SJCRH30 (cell line): ENCODE measurements around the gene LIMS2. TPM values are rescaled to one million over a fixed set of nuclear protein-coding genes. Genes with fewer than 3 reads are reported as not detected.

Experiments used
- DNase-seq, 2 experiments: peaks; one replicate each; pipeline ENCODE4 v3.0.0-alpha.2; 2015 to 2020
- H3K27ac ChIP-seq: fragments of 250-450 bp; sonication (Bioruptor Pico); 2 replicates; pipeline ENCODE4 v1.5.1; 2020; ENCODE audit warnings: mild to moderate bottlenecking, moderate library complexity
- H3K27me3 ChIP-seq: fragments of 250-450 bp; sonication (Bioruptor Pico); 2 replicates; pipeline ENCODE4 v1.5.1; 2020; ENCODE audit warnings: mild to moderate bottlenecking, moderate library complexity
- H3K36me3 ChIP-seq: fragments of 250-450 bp; sonication (Bioruptor Pico); 2 replicates; pipeline ENCODE4 v1.5.1; 2020; ENCODE audit warnings: mild to moderate bottlenecking, moderate library complexity
- H3K4me1 ChIP-seq: fragments of 250-450 bp; sonication (Bioruptor Pico); 2 replicates; pipeline ENCODE4 v1.5.1; 2020; ENCODE audit warnings: mild to moderate bottlenecking, moderate library complexity
- H3K4me3 ChIP-seq: fragments of 250-450 bp; sonication (Bioruptor Pico); 2 replicates; pipeline ENCODE4 v1.5.1; 2020; ENCODE audit warnings: mild to moderate bottlenecking, moderate library complexity
- H3K9me3 ChIP-seq: fragments of 250-450 bp; sonication (Bioruptor Pico); replicated peaks from 2 replicates; pipeline ENCODE4 v1.5.1; 2020; ENCODE audit warnings: mild to moderate bottlenecking, moderate library complexity
- total RNA-seq: library from RNA; depleted of rRNA; stranded (reverse); fragments of >200 nt; shearing (Covaris generic); gene quantifications from 2 replicates; pipeline ENCODE4 v1.2.3, GENCODE V29; 2014

The LIMS2 gene
- total RNA-seq, 1 experiment from 2014 or later: 5.5 TPM

GRCh38 chr2:127651971-127652550 lies 23.3 kb downstream of the LIMS2 start:
- no peaks in the 10 kb centered on the region for H3K36me3 ChIP-seq
- peaks cover 13% of the 10 kb centered on the region for H3K4me1 ChIP-seq
- H3K27ac ChIP-seq: no peak overlapping the region
- DNase-seq: no peak
- H3K27me3 ChIP-seq: no peaks in the 10 kb centered on the region
- no peak overlapping the region for H3K4me3 ChIP-seq
- no peaks in the 10 kb centered on the region for H3K9me3 ChIP-seq

- H3K27ac ChIP-seq: no peak overlapping the region
- H3K9me3 ChIP-seq: no peaks in the 10 kb centered on the region
- H3K27me3 ChIP-seq: no peaks in the 10 kb centered on the region
- H3K4me1 ChIP-seq: peaks cover 13% of the 10 kb centered on the region
- no peak overlapping the region for H3K4me3 ChIP-seq
- H3K36me3 ChIP-seq: no peaks in the 10 kb centered on the region
- DNase-seq: no peak
Measured at GRCh38 chr2:127651381-127651809, 23.9 kb downstream of the LIMS2 start.

- Histone ChIP-seq H3K4me3 (no peak overlapping the region), H3K9me3 (no peaks in the 10 kb centered on the region), H3K36me3 (no peaks in the 10 kb centered on the region), H3K27me3 (no peaks in the 10 kb centered on the region), H3K4me1 (peaks cover 13% of the 10 kb centered on the region), H3K27ac (no peak overlapping the region)
- no peak for DNase-seq
Measured at GRCh38 chr2:127650785-127651380, 24.4 kb downstream of the LIMS2 start.

DNA sequence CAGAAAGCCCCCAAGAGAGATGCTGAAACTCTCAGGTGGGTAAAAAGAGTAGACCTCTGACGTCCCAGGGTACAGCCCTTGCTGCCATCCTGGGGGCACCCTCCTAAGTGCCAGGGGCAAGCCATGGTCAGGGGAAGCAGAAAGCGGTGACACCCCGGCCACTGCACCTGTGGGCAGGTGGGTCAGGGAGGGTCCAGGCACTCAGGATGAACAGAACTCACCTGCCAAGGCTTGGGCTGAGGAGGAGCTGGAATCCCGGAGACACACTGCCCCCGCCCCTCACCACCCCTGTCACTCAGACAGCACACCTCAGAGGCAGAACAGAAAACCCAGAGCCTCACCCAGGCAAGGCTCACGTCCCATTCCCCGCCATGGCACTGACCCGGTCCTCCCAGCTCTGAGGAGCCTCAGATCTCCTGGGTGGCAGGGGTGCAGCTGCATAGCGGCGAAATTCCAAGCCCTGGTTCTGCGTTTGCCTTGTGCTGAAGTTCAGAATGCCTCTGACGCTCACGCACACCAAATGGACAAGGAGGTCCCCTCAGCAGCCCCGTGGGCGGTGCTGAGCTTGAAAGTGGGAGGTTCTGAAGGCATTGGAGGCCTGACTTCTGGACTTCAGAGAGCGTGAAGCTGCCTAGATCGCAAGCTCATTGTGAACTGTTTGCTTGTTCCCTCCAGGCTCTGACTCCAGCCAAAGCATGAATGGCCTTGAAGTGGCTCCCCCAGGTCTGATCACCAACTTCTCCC lies 25.1 kb downstream of the LIMS2 start:
- Histone ChIP-seq H3K27me3 (no peaks in the 10 kb centered on the region), H3K4me3 (no peak overlapping the region), H3K36me3 (no peaks in the 10 kb centered on the region), H3K27ac (no peak overlapping the region), H3K4me1 (peaks cover 9% of the 10 kb centered on the region), H3K9me3 (no peaks in the 10 kb centered on the region)
- no peak for DNase-seq

- H3K36me3 ChIP-seq: no peaks in the 10 kb centered on the region
- H3K4me3 ChIP-seq: no peak overlapping the region
- H3K27me3 ChIP-seq: no peaks in the 10 kb centered on the region
- H3K27ac ChIP-seq: no peak overlapping the region
- H3K4me1 ChIP-seq: peaks cover 9% of the 10 kb centered on the region
- no peaks in the 10 kb centered on the region for H3K9me3 ChIP-seq
- peak; percentile 87 to 91 for DNase-seq
Measured at GRCh38 chr2:127649684-127650040, 25.7 kb downstream of the LIMS2 start.

DNA sequence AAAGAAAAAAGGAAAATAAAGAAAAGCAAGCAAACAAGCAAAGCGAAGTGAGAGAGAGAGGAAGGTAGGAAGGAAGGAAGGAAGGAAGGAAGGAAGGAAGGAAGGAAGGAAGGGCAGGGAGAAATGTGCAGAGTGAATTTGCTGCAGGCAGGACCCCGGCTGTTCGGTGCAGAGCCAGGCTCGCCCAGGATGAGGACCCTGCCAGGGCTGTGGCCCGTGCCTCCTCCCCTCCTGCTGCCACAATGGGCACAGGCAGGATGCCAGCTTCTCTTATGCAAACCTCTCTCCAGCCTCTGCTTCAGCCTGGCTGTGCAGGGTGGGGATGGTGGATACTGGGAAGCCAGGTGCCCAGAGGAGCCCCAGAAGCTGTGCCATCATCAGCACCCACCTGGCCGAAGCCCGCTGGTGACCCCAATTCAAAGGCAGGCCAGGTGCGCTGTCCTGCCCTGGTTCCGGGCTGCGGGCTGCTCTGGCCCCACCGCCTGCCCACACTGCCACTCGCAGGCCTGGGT lies 26.2 kb downstream of the LIMS2 start:
- Histone ChIP-seq H3K4me1 (peaks cover 9% of the 10 kb centered on the region), H3K27ac (no peak overlapping the region), H3K9me3 (no peaks in the 10 kb centered on the region), H3K27me3 (no peaks in the 10 kb centered on the region), H3K4me3 (no peak overlapping the region), H3K36me3 (no peaks in the 10 kb centered on the region)
- DNase-seq: no peak

- peaks cover 4% of the 10 kb centered on the region for H3K4me1 ChIP-seq
- DNase-seq: no peak
- no peaks in the 10 kb centered on the region for H3K27me3 ChIP-seq
- no peaks in the 10 kb centered on the region for H3K36me3 ChIP-seq
- no peak overlapping the region for H3K4me3 ChIP-seq
- H3K9me3 ChIP-seq: no peaks in the 10 kb centered on the region
- no peak overlapping the region for H3K27ac ChIP-seq
Measured at GRCh38 chr2:127648321-127648720, 27.0 kb downstream of the LIMS2 start.

DNA sequence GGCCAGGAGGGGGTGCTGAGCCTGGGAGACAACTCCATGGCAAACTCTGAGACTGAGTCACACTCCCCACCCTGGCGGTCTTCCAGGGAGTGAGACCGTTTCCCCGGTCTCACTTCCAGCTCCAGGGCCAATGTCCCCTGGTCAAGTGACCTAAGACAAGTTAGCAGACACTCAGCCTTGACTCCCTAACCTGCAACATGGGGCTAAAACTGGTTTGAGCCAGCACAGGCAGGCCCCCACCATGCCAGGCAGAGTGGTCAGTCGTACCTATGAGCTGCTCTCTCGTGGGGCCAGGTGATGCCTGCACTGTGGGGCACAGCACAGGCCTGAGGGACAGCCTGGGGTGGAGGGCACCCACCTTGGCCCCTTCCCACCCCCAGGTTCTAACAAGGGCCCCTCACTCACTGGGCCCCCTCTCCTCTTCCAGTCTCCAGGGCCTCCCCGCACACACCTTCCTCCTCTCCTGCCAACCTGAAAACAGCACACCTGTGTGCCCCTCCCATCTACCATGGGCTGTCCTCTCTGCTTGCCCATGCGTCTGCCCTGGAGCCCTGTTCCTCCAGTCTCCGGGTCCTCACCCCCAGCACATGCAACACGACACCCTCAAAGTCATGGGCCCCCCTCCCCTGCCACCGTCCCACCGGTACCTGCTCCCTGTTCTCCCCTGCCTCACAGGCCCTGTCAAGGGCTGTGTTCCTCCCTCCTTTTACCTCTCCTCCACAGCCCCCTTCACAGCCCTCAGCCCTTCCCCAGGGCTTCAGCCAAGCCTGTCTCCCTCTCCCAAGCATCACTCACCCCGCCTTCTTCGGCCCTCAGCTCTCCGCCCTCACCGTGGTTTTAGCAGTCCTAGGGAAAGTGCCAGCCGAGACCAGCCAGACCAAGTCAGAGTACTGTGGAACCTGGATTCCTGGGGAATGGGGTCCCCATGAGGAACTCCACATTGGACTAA lies 27.8 kb downstream of the LIMS2 start:
- Histone ChIP-seq H3K4me1 (no peaks in the 10 kb centered on the region), H3K36me3 (no peaks in the 10 kb centered on the region), H3K9me3 (no peaks in the 10 kb centered on the region), H3K4me3 (no peak overlapping the region), H3K27ac (no peak overlapping the region), H3K27me3 (no peaks in the 10 kb centered on the region)
- no peak for DNase-seq

GRCh38 chr2:127646487-127647241 lies 28.7 kb downstream of the LIMS2 start:
- Histone ChIP-seq H3K27ac (no peak overlapping the region), H3K36me3 (no peaks in the 10 kb centered on the region), H3K4me3 (no peak overlapping the region), H3K27me3 (no peaks in the 10 kb centered on the region), H3K9me3 (no peaks in the 10 kb centered on the region), H3K4me1 (no peaks in the 10 kb centered on the region)
- no peak for DNase-seq

GRCh38 chr2:127645395-127646291 lies 29.7 kb downstream of the LIMS2 start, which contains the start of gene GPR17:
Gene GPR17, plus strand, starts transcription at chr2:127646153. Its CDS starts 4,583 bp downstream, at chr2:127650736.
- H3K4me1 ChIP-seq: no peaks in the 10 kb centered on the region
- DNase-seq: peak; percentile 59 to 71
- H3K36me3 ChIP-seq: no peaks in the 10 kb centered on the region
- no peaks in the 10 kb centered on the region for H3K27me3 ChIP-seq
- H3K27ac ChIP-seq: no peak within 1 kb of the TSS
- no peaks in the 10 kb centered on the region for H3K9me3 ChIP-seq
- H3K4me3 ChIP-seq: peak within 1 kb of the TSS; percentile 42

- H3K36me3 ChIP-seq: no peaks in the 10 kb centered on the region
- 0 out of 2 replicates have a peak, but pooled peaks cover 2% of the 10 kb centered on the region for H3K4me1 ChIP-seq
- peak overlapping the region; percentile 42; the same call in 1 of the 2 replicates for H3K4me3 ChIP-seq
- H3K9me3 ChIP-seq: no peaks in the 10 kb centered on the region
- no peak overlapping the region for H3K27ac ChIP-seq
- no peak for DNase-seq
- H3K27me3 ChIP-seq: no peaks in the 10 kb centered on the region
Measured at GRCh38 chr2:127645026-127645394, 30.3 kb downstream of the LIMS2 start.

GRCh38 chr2:127644066-127645025 lies 31.0 kb downstream of the LIMS2 start:
- no peak overlapping the region for H3K4me3 ChIP-seq
- H3K36me3 ChIP-seq: no peaks in the 10 kb centered on the region
- H3K4me1 ChIP-seq: peaks cover 6% of the 10 kb centered on the region; the same call in 1 of the 2 replicates
- no peak for DNase-seq
- no peak overlapping the region for H3K27ac ChIP-seq
- no peaks in the 10 kb centered on the region for H3K9me3 ChIP-seq
- H3K27me3 ChIP-seq: no peaks in the 10 kb centered on the region
